ENCODE results near the gene C1QTNF8.

- TF ChIP-seq CTCF (optimal IDR thresholded peaks at IDR 0.05 in 1 of 3, IDR thresholded peaks at IDR 0.05 in 1 of 3, conservative IDR thresholded peaks at IDR 0.05 in 1 of 3; ENCODE audit: extremely low read depth in 1 of 3, insufficient read depth in 2 of 3, low read length in 3 of 3) (no peak), EZH2 (IDR thresholded peaks at IDR 0.05; ENCODE audit: low read length) (no peak)
Observed at GRCh38 chr16:1123525-1124230, 27.6 kb upstream of the C1QTNF8 start.
